ENCODE data around the gene MS4A13. TPM values are rescaled to one million over a fixed set of nuclear protein-coding genes. Genes with fewer than 3 reads are reported as not detected.

The MS4A13 gene
- total RNA-seq, 1 experiment from 2014 or later, result not detected

- no CpG with 5 or more reads among the region's 1 CpG for WGBS (ENCODE audit: extremely low coverage, insufficient read length, low lambda C conversion rate)
- H2BK15ac ChIP-seq (ENCODE audit: low read depth, low read length), result no peak overlapping the region
- no peak overlapping the region for H2BK20ac ChIP-seq (ENCODE audit: low read depth, low read length, poor library complexity, severe bottlenecking)
- H4K20me1 ChIP-seq (ENCODE audit: control insufficient read depth, insufficient read depth, insufficient read length), result no peaks in the 10 kb centered on the region
- no peak overlapping the region for H3K14ac ChIP-seq (ENCODE audit: insufficient read depth, low read length)
- peaks cover 11 to 23% (median 18%) of the 10 kb centered on the region in 3 experiments; a peak in 6 of 7 replicates for H3K36me3 Mint-ChIP-seq (ENCODE audit: insufficient read depth in 1 of 3, low read depth in 3 of 3)
- H2AK5ac ChIP-seq (ENCODE audit: insufficient read length, low read length), result no peak overlapping the region
- no peak overlapping the region for H2BK12ac ChIP-seq (ENCODE audit: insufficient read length, low read depth, low read length)
- no peak overlapping the region for H3K9ac ChIP-seq (ENCODE audit: extremely low read depth, insufficient read length, low read length)
- no peak overlapping the region for H3K18ac ChIP-seq (ENCODE audit: insufficient read length, low read depth, low read length)
- H2BK120ac ChIP-seq (ENCODE audit: low read depth, low read length, poor library complexity, severe bottlenecking), result no peak overlapping the region
- no peak overlapping the region for H3K4me3 Mint-ChIP-seq
- H3K23ac ChIP-seq (ENCODE audit: insufficient read length, low read depth, low read length), result no peak overlapping the region
- H3K4me2 ChIP-seq (ENCODE audit: insufficient read depth, insufficient read length, low read length), result no peak overlapping the region
- no peak overlapping the region for H4K8ac ChIP-seq (replicated peaks; ENCODE audit: insufficient read length, low read depth, low read length)
- H3K4me1 Mint-ChIP-seq, result peaks cover 18 to 19% of the 10 kb centered on the region in 2 experiments
- H3K79me2 ChIP-seq (ENCODE audit: insufficient read depth, low read length), result no peaks in the 10 kb centered on the region
- H4K5ac ChIP-seq (ENCODE audit: insufficient read length, low read depth, low read length), result no peak overlapping the region
- DNase-seq, result no peak
- H4K91ac ChIP-seq (ENCODE audit: insufficient read length, low read depth, low read length), result no peak overlapping the region
- no peak overlapping the region for H3T11ph ChIP-seq (ENCODE audit: low read length)
- H2AFZ ChIP-seq (ENCODE audit: low read length), result no peak overlapping the region
- H3K56ac ChIP-seq (ENCODE audit: insufficient read length, low read depth, low read length), result no peak overlapping the region
- H3K27me3 ChIP-seq (ENCODE audit: insufficient read depth, low read length), result no peaks in the 10 kb centered on the region
- no peaks in the 10 kb centered on the region for H3K23me2 ChIP-seq (ENCODE audit: insufficient read length, low read depth, low read length, poor library complexity, severe bottlenecking)
- H3K4me1 ChIP-seq (ENCODE audit: insufficient read depth, low read length), result no peaks in the 10 kb centered on the region
- TF ChIP-seq, protein P1, sequence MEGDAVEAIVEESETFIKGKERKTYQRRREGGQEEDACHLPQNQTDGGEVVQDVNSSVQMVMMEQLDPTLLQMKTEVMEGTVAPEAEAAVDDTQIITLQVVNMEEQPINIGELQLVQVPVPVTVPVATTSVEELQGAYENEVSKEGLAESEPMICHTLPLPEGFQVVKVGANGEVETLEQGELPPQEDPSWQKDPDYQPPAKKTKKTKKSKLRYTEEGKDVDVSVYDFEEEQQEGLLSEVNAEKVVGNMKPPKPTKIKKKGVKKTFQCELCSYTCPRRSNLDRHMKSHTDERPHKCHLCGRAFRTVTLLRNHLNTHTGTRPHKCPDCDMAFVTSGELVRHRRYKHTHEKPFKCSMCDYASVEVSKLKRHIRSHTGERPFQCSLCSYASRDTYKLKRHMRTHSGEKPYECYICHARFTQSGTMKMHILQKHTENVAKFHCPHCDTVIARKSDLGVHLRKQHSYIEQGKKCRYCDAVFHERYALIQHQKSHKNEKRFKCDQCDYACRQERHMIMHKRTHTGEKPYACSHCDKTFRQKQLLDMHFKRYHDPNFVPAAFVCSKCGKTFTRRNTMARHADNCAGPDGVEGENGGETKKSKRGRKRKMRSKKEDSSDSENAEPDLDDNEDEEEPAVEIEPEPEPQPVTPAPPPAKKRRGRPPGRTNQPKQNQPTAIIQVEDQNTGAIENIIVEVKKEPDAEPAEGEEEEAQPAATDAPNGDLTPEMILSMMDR (conservative IDR thresholded peaks at IDR 0.05), result no peak
- H3K9me3 Mint-ChIP-seq, result peaks cover 17 to 18% of the 10 kb centered on the region in 2 experiments
- H3K27ac Mint-ChIP-seq, result peak overlapping the region in 1 of 3 experiments; percentile 34; a peak in 2 of 7 replicates
- no peaks in the 10 kb centered on the region for H3K27me3 Mint-ChIP-seq (ENCODE audit: low read depth)
- no peaks in the 10 kb centered on the region for H3K79me1 ChIP-seq (ENCODE audit: insufficient read depth, low read depth, low read length, poor library complexity, severe bottlenecking)
- H2BK5ac ChIP-seq (ENCODE audit: insufficient read length, low read length), result no peak overlapping the region
- H3K27ac ChIP-seq (ENCODE audit: insufficient read length, low read depth, low read length), result no peak overlapping the region
- peaks cover 5% of the 10 kb centered on the region for H3K9me3 ChIP-seq (ENCODE audit: control insufficient read depth, low read depth, low read length)
- H3K4ac ChIP-seq (ENCODE audit: low read depth, low read length), result no peak overlapping the region
Observed at GRCh38 chr11:60528465-60528864, 13.3 kb downstream of the MS4A13 start.
